IMR-90 (cell line): ENCODE data around the gene CC2D2A. TPM values are rescaled to one million over a fixed set of nuclear protein-coding genes. Genes with fewer than 3 reads are reported as not detected.

ENCODE experiments used
- ATAC-seq: fragments of 200-7000 bp; cut with Tn5 transposase; 2 replicates; pipeline ENCODE4 v1.9.1; 2020; ENCODE audit warnings: low read depth, mild to moderate bottlenecking, moderate library complexity
- BruUV-seq: library from RNA; stranded (reverse); fragments of 400-500 nt; replicated peaks from 2 replicates; lab custom pipeline; 2021; lab: Mats Ljungman, UMichigan
- CTCF ChIA-PET: fragments of 300-600 bp; formaldehyde crosslinking; extraction: SDS; loops from one replicate; lab custom pipeline; 2021; ENCODE audit warnings: antibody characterized with exemption; lab: Yijun Ruan, JAX
- POLR2A ChIA-PET: fragments of 300-600 bp; sonication (Branson Sonifier 250); formaldehyde crosslinking; loops from one replicate; lab custom pipeline; 2022; ENCODE audit warnings: antibody characterized with exemption; ENCODE audit not compliant: unreplicated experiment; lab: Charles Lee
- DNase-seq: peaks from one replicate; pipeline ENCODE4 v3.0.0; 2013
- H2AFZ ChIP-seq: replicated peaks from 2 replicates; pipeline ENCODE3; 2013; ENCODE audit warnings: low read length, mild to moderate bottlenecking; ENCODE audit not compliant: poor library complexity
- H2AK5ac ChIP-seq: 2 replicates; pipeline ENCODE4 v1.6.1; 2013; ENCODE audit warnings: low read depth, low read length, inconsistent platforms
- H2AK9ac ChIP-seq: replicated peaks from 2 replicates; pipeline ENCODE3; 2013; ENCODE audit warnings: mild to moderate bottlenecking, low read depth, low read length, moderate library complexity; ENCODE audit not compliant: poor library complexity
- H2BK120ac ChIP-seq: 2 replicates; pipeline ENCODE4 v1.6.1; 2013; ENCODE audit warnings: low read depth, low read length, inconsistent platforms
- H2BK15ac ChIP-seq: 3 replicates; pipeline ENCODE4 v1.6.1; 2013; ENCODE audit warnings: low read depth, low read length, inconsistent platforms
- H2BK20ac ChIP-seq: 2 replicates; pipeline ENCODE4 v1.6.1; 2013; ENCODE audit warnings: low read depth, mild to moderate bottlenecking, inconsistent platforms, low read length, moderate library complexity
- H2BK5ac ChIP-seq: 2 replicates; pipeline ENCODE4 v1.6.1; 2013; ENCODE audit warnings: mild to moderate bottlenecking, low read depth, low read length, inconsistent platforms; ENCODE audit not compliant: poor library complexity, severe bottlenecking
- H3K14ac ChIP-seq: replicated peaks from 2 replicates; pipeline ENCODE4 v1.6.1; 2013; ENCODE audit warnings: low read depth, low read length, inconsistent platforms
- H3K18ac ChIP-seq: 2 replicates; pipeline ENCODE4 v1.6.1; 2013; ENCODE audit warnings: low read depth, low read length, control low read depth
- H3K23ac ChIP-seq: 2 replicates; pipeline ENCODE4 v1.6.1; 2013; ENCODE audit warnings: low read depth, low read length, inconsistent platforms
- H3K27ac ChIP-seq: 2 replicates; pipeline ENCODE4 v1.5.1; 2013; ENCODE audit warnings: mild to moderate bottlenecking, control low read depth, low read length; ENCODE audit not compliant: insufficient read depth
- H3K27me3 ChIP-seq: 2 replicates; pipeline ENCODE4 v1.6.1; 2013; ENCODE audit warnings: low read length; ENCODE audit not compliant: control insufficient read depth, insufficient read depth
- H3K36me3 ChIP-seq: 2 replicates; pipeline ENCODE4 v1.6.1; 2013; ENCODE audit warnings: low read length, mixed read lengths; ENCODE audit not compliant: control insufficient read depth, insufficient read depth
- H3K4ac ChIP-seq: 2 replicates; pipeline ENCODE4 v1.6.1; 2013; ENCODE audit warnings: low read depth, low read length, inconsistent platforms
- H3K4me1 ChIP-seq: 2 replicates; pipeline ENCODE4 v1.6.1; 2013; ENCODE audit warnings: low read length, mixed read lengths; ENCODE audit not compliant: control insufficient read depth, insufficient read depth
- H3K4me2 ChIP-seq: 2 replicates; pipeline ENCODE4 v1.6.1; 2013; ENCODE audit warnings: low read depth, mild to moderate bottlenecking, control low read depth, low read length, moderate library complexity
- H3K4me3 ChIP-seq: 2 replicates; pipeline ENCODE4 v1.5.1; 2013; ENCODE audit warnings: low read depth, mild to moderate bottlenecking, control low read depth, low read length, moderate library complexity; ENCODE audit not compliant: insufficient read depth
- H3K56ac ChIP-seq: 2 replicates; pipeline ENCODE4 v1.6.1; 2013; ENCODE audit warnings: low read length, inconsistent platforms; ENCODE audit not compliant: insufficient read depth; ENCODE audit errors: extremely low read depth
- H3K79me1 ChIP-seq, 2 experiments: 2 replicates each; pipeline ENCODE4 v1.6.1; 2013; ENCODE audit warnings: low read length in 2 of 2, inconsistent platforms in 1 of 2, low read depth in 1 of 2
- H3K9ac ChIP-seq: 2 replicates; pipeline ENCODE4 v1.6.1; 2013; ENCODE audit warnings: low read depth, low read length, control low read depth
- H3K9me1 ChIP-seq: 2 replicates; pipeline ENCODE4 v1.6.1; 2013; ENCODE audit warnings: low read length, inconsistent platforms; ENCODE audit not compliant: insufficient read depth
- H3K9me3 ChIP-seq: 2 replicates; pipeline ENCODE4 v1.6.1; 2013; ENCODE audit warnings: low read length; ENCODE audit not compliant: control insufficient read depth, insufficient read depth
- H4K20me1 ChIP-seq: 2 replicates; pipeline ENCODE4 v1.6.1; 2013; ENCODE audit warnings: low read length, inconsistent platforms; ENCODE audit not compliant: insufficient read depth
- H4K5ac ChIP-seq: 2 replicates; pipeline ENCODE4 v1.6.1; 2013; ENCODE audit warnings: mild to moderate bottlenecking, low read depth, low read length, control low read depth
- H4K8ac ChIP-seq, 2 experiments: 2 replicates each; pipeline ENCODE4 v1.6.1; 2013; ENCODE audit warnings: low read depth in 2 of 2, low read length in 2 of 2, control low read depth in 1 of 2, inconsistent platforms in 1 of 2
- H4K91ac ChIP-seq: 2 replicates; pipeline ENCODE4 v1.6.1; 2013; ENCODE audit warnings: low read depth, low read length, inconsistent platforms; ENCODE audit not compliant: insufficient read depth
- BHLHE40 ChIP-seq: fragments of 150-350 bp; IDR thresholded peaks from 2 replicates; pipeline ENCODE4 v1.6.1; 2016; ENCODE audit warnings: mild to moderate bottlenecking, low read depth, low read length
- CEBPB ChIP-seq: IDR thresholded peaks from 2 replicates; pipeline ENCODE4 v1.6.1; 2012; ENCODE audit warnings: low read depth, low read length, improper control_type of control experiment
- CHD1 ChIP-seq: IDR thresholded peaks from 2 replicates; pipeline ENCODE4 v1.6.1; 2012; ENCODE audit warnings: low read depth, low read length, improper control_type of control experiment
- CTCF ChIP-seq: conservative IDR thresholded peaks from 2 replicates; pipeline ENCODE4 v1.5.1; 2012; ENCODE audit warnings: mild to moderate bottlenecking, low read depth, low read length, improper control_type of control experiment
- ELK1 ChIP-seq: fragments of 150-350 bp; IDR thresholded peaks from 2 replicates; pipeline ENCODE4 v1.6.1; 2016; ENCODE audit warnings: low read depth, mild to moderate bottlenecking, low read length, moderate library complexity, borderline replicate concordance
- FOS ChIP-seq: fragments of 150-350 bp; IDR thresholded peaks from 2 replicates; pipeline ENCODE4 v1.6.1; 2016; ENCODE audit warnings: low read depth, low read length
- MAFK ChIP-seq: IDR thresholded peaks from 2 replicates; pipeline ENCODE4 v1.6.1; 2012; ENCODE audit warnings: low read depth, low read length, improper control_type of control experiment
- MAZ ChIP-seq: IDR thresholded peaks from 2 replicates; pipeline ENCODE4 v1.6.1; 2012; ENCODE audit warnings: low read depth, mild to moderate bottlenecking, low read length, improper control_type of control experiment, moderate library complexity, borderline replicate concordance
- MXI1 ChIP-seq: IDR thresholded peaks from 2 replicates; pipeline ENCODE4 v1.6.1; 2012; ENCODE audit warnings: low read depth, mild to moderate bottlenecking, low read length, moderate library complexity, borderline replicate concordance
- NFE2L2 ChIP-seq: fragments of 150-350 bp; IDR thresholded peaks from 2 replicates; pipeline ENCODE4 v1.6.1; 2016; ENCODE audit warnings: low read depth, mild to moderate bottlenecking, low read length
- POLR2A ChIP-seq: IDR thresholded peaks from 2 replicates; pipeline ENCODE4 v1.6.1; 2012; ENCODE audit warnings: mild to moderate bottlenecking, low read depth, low read length
- RAD21 ChIP-seq: IDR thresholded peaks from 2 replicates; pipeline ENCODE4 v1.6.1; 2012; ENCODE audit warnings: low read length, improper control_type of control experiment
- RCOR1 ChIP-seq: IDR thresholded peaks from 2 replicates; pipeline ENCODE4 v1.6.1; 2012; ENCODE audit warnings: mild to moderate bottlenecking, low read length, improper control_type of control experiment; ENCODE audit not compliant: insufficient replicate concordance
- RFX5 ChIP-seq: IDR thresholded peaks from 2 replicates; pipeline ENCODE4 v1.8.0; 2012; ENCODE audit warnings: low read depth, mild to moderate bottlenecking, low read length, moderate library complexity
- SMC3 ChIP-seq: fragments of 150-350 bp; IDR thresholded peaks from 2 replicates; pipeline ENCODE4 v1.6.1; 2016; ENCODE audit warnings: low read depth, mild to moderate bottlenecking, antibody characterized with exemption, low read length, moderate library complexity
- USF2 ChIP-seq: fragments of 150-350 bp; IDR thresholded peaks from 2 replicates; pipeline ENCODE4 v1.6.1; 2017; ENCODE audit warnings: mild to moderate bottlenecking, antibody characterized with exemption, low read length, low read depth
- WGBS, 2 experiments: methylation state at CpG; one replicate each; pipeline versions ENCODE4 v1.1.5 to v1.1.7; 2013; ENCODE audit warnings: missing lambda C conversion rate in 2 of 2; ENCODE audit not compliant: insufficient read length in 1 of 2; ENCODE audit errors: extremely low coverage in 2 of 2; 5-methylcytosine and 5-hydroxymethylcytosine counted together
- dilution Hi-C: fragments of 300-500 bp; cut with HindIII; formaldehyde crosslinking; loops from one replicate; pipeline ENCODE4 v1.14.3; 2018; ENCODE audit warnings: low sequenced_read_pairs; ENCODE audit not compliant: unreplicated experiment
- in situ Hi-C: fragments of 300-500 bp; cut with MboI; formaldehyde crosslinking; loops from 3 replicates; pipeline ENCODE4 v1.14.3; 2019; ENCODE audit warnings: low sequenced_read_pairs, inconsistent platforms, mixed read lengths
- intact Hi-C: fragments of 100-400 bp; cut with micrococcal nuclease; formaldehyde crosslinking; loops from 2 replicates; pipeline ENCODE4 v1.10.0; 2022
- polyA plus RNA-seq, 3 experiments: library from polyadenylated mRNA; depleted of rRNA; stranded (reverse); fragments of >200 nt; gene quantifications; 2 replicates each; pipeline ENCODE4 v1.2.3, GENCODE V29; 2012; ENCODE audit warnings: low replicate concordance in 1 of 3
- total RNA-seq: library from RNA; depleted of rRNA; stranded (reverse); fragments of >200 nt; gene quantifications from 2 replicates; pipeline ENCODE4 v1.2.3, GENCODE V29; 2012

The CC2D2A gene
- total and polyA plus RNA-seq, 2 of the 4 experiments (the other 2 are of a cell fraction), result 20.8 to 26.3 TPM

GRCh38 chr4:15423285-15423711 is 46.4 kb upstream of the CC2D2A start:
- Histone ChIP-seq H3K9ac (no peak overlapping the region), H3K4me3 (no peak overlapping the region), H4K20me1 (no peaks in the 10 kb centered on the region), H2BK5ac (no peak overlapping the region), H3K9me3 (no peaks in the 10 kb centered on the region), H2BK20ac (no peak overlapping the region), H3K14ac (no peak overlapping the region), H3K27ac (no peak overlapping the region), H3K4me2 (no peak overlapping the region), H3K9me1 (no peaks in the 10 kb centered on the region; the same call in 1 of the 2 replicates), H3K36me3 (no peaks in the 10 kb centered on the region), H3K18ac (no peak overlapping the region), H3K4me1 (peaks cover 3% of the 10 kb centered on the region; the same call in 1 of the 2 replicates), H3K56ac (no peak overlapping the region), H2BK15ac (no peak overlapping the region), H2AK9ac (no peak overlapping the region), H4K8ac (no peak overlapping the region), H3K27me3 (no peaks in the 10 kb centered on the region), H3K79me1 (no peaks in the 10 kb centered on the region), H4K5ac (no peak overlapping the region), H3K4ac (no peak overlapping the region), H4K91ac (no peak overlapping the region), H3K23ac (no peak overlapping the region), H2AK5ac (no peak overlapping the region), H2BK120ac (no peak overlapping the region), H2AFZ (no peak overlapping the region)
- dilution Hi-C loops, result no loop called here
- intact Hi-C loops, result no loop called here
- ATAC-seq, result no peak
- ChIA-PET CTCF (no interaction called here), POLR2A (no interaction called here)
- in situ Hi-C loops, result no loop called here
- WGBS, 2 experiments, result 92% methylated on average over 4 of the region's 5 CpGs; no CpG with 5 or more reads in 1 of the 2 experiments
- no TSS peak for BruUV-seq
- DNase-seq, result no peak
- TF ChIP-seq MAFK, result no peak
- TF ChIP-seq CEBPB, result no peak
- no peak for TF ChIP-seq BHLHE40
- TF ChIP-seq CTCF, result no peak
- TF ChIP-seq MXI1, result no peak
- no peak for TF ChIP-seq MAZ
- TF ChIP-seq POLR2A, result no peak
- TF ChIP-seq ELK1, result no peak
- no peak for TF ChIP-seq RCOR1
- TF ChIP-seq RFX5, result no peak
- no peak for TF ChIP-seq NFE2L2
- TF ChIP-seq SMC3, result no peak
- no peak for TF ChIP-seq CHD1
- no peak for TF ChIP-seq USF2
- TF ChIP-seq RAD21, result no peak
- no peak for TF ChIP-seq FOS
